ENCODE results near the gene IFFO2. TPM values are rescaled to one million over a fixed set of nuclear protein-coding genes. Genes with fewer than 3 reads are reported as not detected.

IFFO2 gene
- total and polyA plus RNA-seq, 12 donors = 5.9 to 23.4 (median 15.8) TPM

DNA sequence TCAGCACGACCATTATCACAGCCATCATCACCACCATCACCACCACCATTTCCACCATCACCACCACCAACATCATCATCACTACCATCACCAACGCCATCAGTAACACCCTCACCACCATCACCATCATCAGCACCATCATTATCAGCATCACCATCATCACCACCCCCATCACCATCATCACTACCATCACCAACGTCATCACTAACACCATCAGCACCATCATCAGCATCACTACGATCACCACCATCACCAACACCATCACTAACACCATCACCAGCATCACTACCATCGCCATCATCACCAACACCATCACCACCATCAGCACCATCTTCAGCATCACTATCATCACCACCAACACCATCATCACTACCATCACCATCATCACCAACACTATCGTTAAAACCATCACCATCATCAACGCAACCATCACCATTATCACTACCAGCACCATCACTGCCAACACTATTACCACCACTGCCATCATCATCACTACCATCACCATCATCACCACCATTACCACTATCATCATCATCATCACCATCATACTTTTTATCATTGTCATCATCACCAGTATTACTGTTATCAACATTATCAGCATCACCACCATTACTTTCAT lies 98.3 kb downstream of the IFFO2 start:
- no peak for DNase-seq
- Histone ChIP-seq H3K9me3 (replicated peaks in 1 of 3) (no peaks in the 10 kb centered on the region), H3K36me3 (replicated peaks in 1 of 2) (no peaks in the 10 kb centered on the region), H3K4me1 (replicated peaks in 1 of 2) (peaks cover 0 to 4% of the 10 kb centered on the region in 2 donors), H3K4me3 (no peak overlapping the region), H3K27me3 (no peaks in the 10 kb centered on the region), H3K27ac (no peak overlapping the region)
- TF ChIP-seq POLR2A (IDR thresholded peaks at IDR 0.05) = no peak
- TF ChIP-seq, protein P1, sequence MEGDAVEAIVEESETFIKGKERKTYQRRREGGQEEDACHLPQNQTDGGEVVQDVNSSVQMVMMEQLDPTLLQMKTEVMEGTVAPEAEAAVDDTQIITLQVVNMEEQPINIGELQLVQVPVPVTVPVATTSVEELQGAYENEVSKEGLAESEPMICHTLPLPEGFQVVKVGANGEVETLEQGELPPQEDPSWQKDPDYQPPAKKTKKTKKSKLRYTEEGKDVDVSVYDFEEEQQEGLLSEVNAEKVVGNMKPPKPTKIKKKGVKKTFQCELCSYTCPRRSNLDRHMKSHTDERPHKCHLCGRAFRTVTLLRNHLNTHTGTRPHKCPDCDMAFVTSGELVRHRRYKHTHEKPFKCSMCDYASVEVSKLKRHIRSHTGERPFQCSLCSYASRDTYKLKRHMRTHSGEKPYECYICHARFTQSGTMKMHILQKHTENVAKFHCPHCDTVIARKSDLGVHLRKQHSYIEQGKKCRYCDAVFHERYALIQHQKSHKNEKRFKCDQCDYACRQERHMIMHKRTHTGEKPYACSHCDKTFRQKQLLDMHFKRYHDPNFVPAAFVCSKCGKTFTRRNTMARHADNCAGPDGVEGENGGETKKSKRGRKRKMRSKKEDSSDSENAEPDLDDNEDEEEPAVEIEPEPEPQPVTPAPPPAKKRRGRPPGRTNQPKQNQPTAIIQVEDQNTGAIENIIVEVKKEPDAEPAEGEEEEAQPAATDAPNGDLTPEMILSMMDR (IDR thresholded peaks at IDR 0.05) = no peak
- WGBS, 4 donors = 90 to 94% (median 91%) methylated on average over 7 of the region's 7 CpGs
- intact Hi-C loops (cut with DNase I) = no loop called here

DNA sequence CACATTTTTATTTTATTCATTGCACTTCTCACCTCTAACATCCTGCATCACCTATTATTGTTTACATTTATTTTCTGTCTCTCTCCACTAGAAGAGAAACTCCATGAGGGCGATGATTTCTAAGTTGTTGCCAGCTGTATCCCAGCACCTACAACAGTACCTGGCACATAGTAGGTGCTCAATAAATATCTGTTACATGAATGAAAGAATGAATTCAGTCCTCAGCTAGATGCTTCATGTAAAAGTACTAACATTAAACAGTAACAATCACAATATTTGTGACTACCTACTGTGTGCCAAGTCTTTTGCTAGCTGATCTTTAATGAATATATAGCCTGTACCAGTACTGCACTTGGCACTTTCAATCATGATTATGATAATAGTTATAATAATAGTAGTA lies 100.0 kb downstream of the IFFO2 start:
- intact Hi-C loops (cut with DNase I) = no loop called here
- H3K4me1 ChIP-seq (replicated peaks in 1 of 2) = peaks cover 0 to 4% of the 10 kb centered on the region in 2 donors
- H3K36me3 ChIP-seq (replicated peaks in 1 of 2) = no peaks in the 10 kb centered on the region
- H3K9me3 ChIP-seq (replicated peaks in 1 of 3) = no peaks in the 10 kb centered on the region
- 84 to 100% (median 95%) methylated on average over 1 of the region's 1 CpG for WGBS, 4 donors
- H3K27me3 ChIP-seq = no peaks in the 10 kb centered on the region
- no peak overlapping the region for H3K27ac ChIP-seq
- DNase-seq = no peak
- TF ChIP-seq, protein P1 (IDR thresholded peaks at IDR 0.05) = no peak
- no peak overlapping the region for H3K4me3 ChIP-seq

DNA sequence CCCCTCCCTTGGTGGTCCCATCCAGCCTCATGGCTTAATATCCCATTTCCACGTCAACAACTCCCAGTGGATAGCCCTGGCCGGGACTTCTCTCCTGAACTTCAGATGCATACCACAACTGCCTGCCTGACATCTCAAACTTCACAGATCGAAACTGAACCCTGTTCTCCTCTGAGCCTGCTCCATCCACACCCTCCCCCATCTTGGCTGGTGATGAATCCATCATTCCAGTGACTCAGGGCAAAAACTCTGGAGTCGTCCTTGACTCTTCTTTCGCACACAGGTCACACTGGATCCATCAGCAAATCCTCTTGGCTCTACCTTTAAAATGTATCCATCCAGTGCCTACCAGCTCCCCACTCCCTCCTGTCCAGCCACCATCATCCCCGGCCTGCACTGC lies 100.9 kb downstream of the IFFO2 start:
- Histone ChIP-seq H3K4me1 (replicated peaks in 1 of 2) (peaks cover 0 to 4% of the 10 kb centered on the region in 2 donors), H3K36me3 (replicated peaks in 1 of 2) (no peaks in the 10 kb centered on the region), H3K9me3 (replicated peaks in 1 of 3) (no peaks in the 10 kb centered on the region), H3K4me3 (no peak overlapping the region), H3K27ac (peak overlapping the region in 2 of 5 donors; percentile 12 to 45), H3K27me3 (no peaks in the 10 kb centered on the region)
- WGBS, 4 donors = 51 to 57% (median 55%) methylated on average over 6 of the region's 6 CpGs
- TF ChIP-seq, protein P1 (IDR thresholded peaks at IDR 0.05) = no peak
- TF ChIP-seq POLR2A (IDR thresholded peaks at IDR 0.05) = no peak
- peak; percentile 52 to 81 (median 74) for DNase-seq
- intact Hi-C loops (cut with DNase I) = no loop called here

DNA sequence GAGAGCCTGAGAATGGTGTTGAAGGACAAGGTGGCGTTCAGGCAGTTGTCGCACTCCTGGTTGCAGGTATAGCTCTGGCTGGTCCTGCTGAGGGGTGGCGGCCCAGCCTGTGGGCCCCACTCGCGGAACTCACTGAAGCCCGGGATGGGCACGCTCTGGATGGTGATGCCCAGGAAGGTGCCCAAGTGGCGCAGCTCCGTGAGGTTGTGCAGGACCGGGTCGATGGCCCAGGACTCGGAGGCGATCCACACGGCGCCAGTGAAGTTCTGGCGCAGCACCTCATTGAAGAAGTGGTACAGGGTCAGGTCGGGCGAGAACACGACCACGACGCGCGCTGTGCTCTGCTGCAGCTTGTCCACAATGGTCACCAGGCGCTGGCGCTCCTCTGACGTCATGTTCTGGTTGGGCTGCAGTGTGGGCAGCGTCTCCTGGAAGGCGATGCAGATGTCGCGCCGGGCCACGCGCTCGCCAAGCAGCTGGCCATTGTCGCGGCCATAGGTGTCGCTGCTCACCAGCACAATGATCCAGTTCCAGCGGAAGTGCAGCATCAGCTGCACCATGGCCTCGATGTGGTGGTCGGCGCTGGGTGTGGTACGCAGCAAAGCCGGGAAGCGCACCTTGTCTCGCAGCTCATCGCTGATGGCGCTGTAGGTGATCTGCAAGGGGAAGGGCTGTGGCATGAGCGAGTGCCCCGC lies 102.0 kb downstream of the IFFO2 start:
- Histone ChIP-seq H3K27ac (no peak overlapping the region), H3K9me3 (replicated peaks in 1 of 3) (no peaks in the 10 kb centered on the region), H3K27me3 (no peaks in the 10 kb centered on the region), H3K36me3 (replicated peaks in 1 of 2) (no peaks in the 10 kb centered on the region), H3K4me1 (replicated peaks in 1 of 2) (peaks cover 0 to 4% of the 10 kb centered on the region in 2 donors), H3K4me3 (no peak overlapping the region)
- no peak for TF ChIP-seq POLR2A (IDR thresholded peaks at IDR 0.05)
- TF ChIP-seq, protein P1 (IDR thresholded peaks at IDR 0.05) = no peak
- WGBS, 4 donors = 90 to 94% (median 91%) methylated on average over 33 to 49 of the region's 49 CpGs
- DNase-seq = no peak
- intact Hi-C loops (cut with DNase I) = no loop called here

MicroRNAs encoded within 50 kb of the gene (microRNA counts, 767-probe panel; counts per million panel counts)
- microRNA hsa-miR-1290 = 0 to 3,458 counts per million in 2 donors

Small RNAs within 50 kb of the gene (microRNA-seq; reads per million reads assigned to microRNA genes)
- gene MIR1290 (0 reads per million in 3 donors), gene MIR4695 (0 to 0.45 (median 0.28) reads per million in 3 donors)

Small RNAs within 50 kb of the gene (small RNA-seq; reads per million reads assigned to genes)
- 0 reads per million in 2 donors for gene MIR1290
- 0 reads per million in 2 donors for gene MIR4695

Other genes with a start within 250 kb of the IFFO2 start
- not detected for gene TAS1R2, start 97.0 kb downstream of the IFFO2 start, total RNA-seq
- gene TAS1R2, start 97.0 kb downstream of the IFFO2 start, polyA plus RNA-seq = not detected
- gene ALDH4A1, start 54.1 kb downstream of the IFFO2 start, total RNA-seq = 10 to 100 TPM; 12.3 to 46.9 (median 24.7) TPM
- gene ALDH4A1, start 54.1 kb downstream of the IFFO2 start, polyA plus RNA-seq = 10 to 100 TPM; 11.3 to 15.1 (median 12.5) TPM